Ovary (tissue), 9 donors: ENCODE measurements around the gene MOB3B. TPM values are rescaled to one million over a fixed set of nuclear protein-coding genes. Genes with fewer than 3 reads are reported as not detected.

Source experiments
- DNase-seq, 5 donors: peaks; one replicate each; pipeline ENCODE4 v3.0.0-alpha.2; 2019 to 2020
- H3K27ac ChIP-seq, 2 donors: fragments of 200-600 bp; one replicate each; pipeline versions ENCODE4 v1.5.1 to v1.8.0; 2019 to 2022
- H3K27me3 ChIP-seq: fragments of 200-600 bp; one replicate; pipeline ENCODE4 v1.8.0; 2022
- H3K36me3 ChIP-seq: fragments of 200-600 bp; sonication (generic); one replicate; pipeline ENCODE4 v1.5.1; 2019
- H3K4me1 ChIP-seq: one replicate; pipeline ENCODE4 v1.8.1; 2013; ENCODE audit warnings: mild to moderate bottlenecking, moderate library complexity; ENCODE audit not compliant: insufficient read depth
- H3K4me3 ChIP-seq: fragments of 200-600 bp; sonication (generic); one replicate; pipeline ENCODE4 v1.5.1; 2017
- H3K9me3 ChIP-seq, 2 donors: fragments of 200-600 bp in 1 of 2; sonication (generic) in 1 of 2; one replicate each; pipeline versions ENCODE4 v1.5.1 to v1.8.1; 2013 to 2019; ENCODE audit warnings: mild to moderate bottlenecking in 1 of 2, moderate library complexity in 1 of 2
- CTCF ChIP-seq, 3 donors: fragments of 450-650 bp in 2 of 3; fragments of 200-600 bp in 1 of 3; IDR thresholded peaks; one replicate each; pipeline versions ENCODE4 v1.5.1 to v1.8.0; 2016 to 2022; ENCODE audit warnings: antibody characterized with exemption in 3 of 3, mild to moderate bottlenecking in 1 of 3
- EP300 ChIP-seq: sonication (generic); formaldehyde crosslinking; IDR thresholded peaks from one replicate; pipeline ENCODE4 v1.6.1; 2017; ENCODE audit warnings: antibody characterized with exemption
- POLR2A ChIP-seq: fragments of 450-650 bp; IDR thresholded peaks from one replicate; pipeline ENCODE4 v1.6.1; 2017; ENCODE audit warnings: antibody characterized with exemption, mild to moderate bottlenecking, moderate library complexity
- WGBS, 3 donors: extraction: QIAGEN DNeasy Blood & Tissue Kit in 1 of 3; methylation state at CpG; one replicate each; pipeline versions ENCODE4 v1.1.5 to v1.1.7; 2013 to 2017; 5-methylcytosine and 5-hydroxymethylcytosine counted together
- intact Hi-C, 4 donors: fragments of 100-400 bp; cut with DNase I; formaldehyde crosslinking; loops; one replicate each; pipeline versions ENCODE4 v1.11.0 to v1.15.1; 2022 to 2023
- polyA plus RNA-seq, 2 donors: library from polyadenylated mRNA; stranded (reverse); fragments of 200-250 nt in 1 of 2; fragments of 350-450 nt in 1 of 2; fragmentation: Illumina TruSeq in 1 of 2; extraction: RNeasy Lipid Tissue Mini Kit (QIAGEN cat#74804) in 1 of 2; gene quantifications; one replicate each; pipeline ENCODE4 v1.2.3, GENCODE V29; 2013 to 2014
- total RNA-seq, 7 donors: library from RNA; depleted of rRNA in 2 of 7; stranded (reverse); fragments of >200 nt in 2 of 7; fragmentation: NEBNext Ultra II Directional in 3 of 7; extraction: Animal tissue kit (Norgen Biotek cat#: 25700) in 3 of 7; gene quantifications; one replicate each; pipeline versions ENCODE4 v1.1.0 to v1.2.4, GENCODE V29; 2016 to 2023
- donor health status: DM: no; HTN: no; CAD: no; lungs with moderate emphysema.
- donor health status: DM: no; HTN: no; CAD: no.
- donor health status: Bipolar disorder and iron deficiency.
- donor health status: DM: yes; HTN: yes; CAD: no.
- donor health status: DM: no; HTN: no; CAD: no.
- donor health status: DM: yes; HTN: yes; CAD: no.

The MOB3B gene
- total and polyA plus RNA-seq, 9 donors: 16.3 to 68.2 (median 28.1) TPM

GRCh38 chr9:27368316-27368985, 161.2 kb downstream of the MOB3B start:
- TF ChIP-seq POLR2A (no peak), CTCF (IDR thresholded peaks at IDR 0.05) (peak in 1 of 3 donors; percentile 6)

GRCh38 chr9:27367921-27368315, 161.7 kb downstream of the MOB3B start:
- intact Hi-C loops: loop anchor here in 3 of 4 donors (10.0 kb wide), 2 partner anchors 107 to 157 kb away; partner anchors contain the start of genes IFNK (in 2 of the 3) and MOB3B (in 2 of the 3)
- Histone ChIP-seq H3K4me3 (no peak overlapping the region), H3K9me3 (no peaks in the 10 kb centered on the region), H3K27me3 (no peaks in the 10 kb centered on the region), H3K36me3 (no peaks in the 10 kb centered on the region), H3K4me1 (peaks cover 38% of the 10 kb centered on the region), H3K27ac (peak overlapping the region; percentile 71 to 84)
- TF ChIP-seq POLR2A (no peak), EP300 (no peak), CTCF (IDR thresholded peaks at IDR 0.05) (no peak)
- peak in 3 of 5 donors; percentile 53 to 60 (median 59) for DNase-seq
- 3 to 10% (median 7%) methylated on average over 3 of the region's 3 CpGs for WGBS, 3 donors

More at GRCh38 chr9:27368316-27368985, 161.2 kb downstream of the MOB3B start:
- Histone ChIP-seq H3K36me3 (no peaks in the 10 kb centered on the region), H3K9me3 (no peaks in the 10 kb centered on the region), H3K4me3 (no peak overlapping the region), H3K27ac (peak overlapping the region; percentile 71 to 84), H3K27me3 (no peaks in the 10 kb centered on the region), H3K4me1 (peaks cover 40% of the 10 kb centered on the region)
- 10 to 14% (median 10%) methylated on average over 7 of the region's 7 CpGs for WGBS, 3 donors
- DNase-seq: peak; percentile 49 to 69 (median 63)
- intact Hi-C loops: loop anchor here in 3 of 4 donors (10.0 kb wide), 2 partner anchors 106 to 156 kb away; partner anchors contain the start of genes IFNK (in 2 of the 3) and MOB3B (in 2 of the 3)

DNA sequence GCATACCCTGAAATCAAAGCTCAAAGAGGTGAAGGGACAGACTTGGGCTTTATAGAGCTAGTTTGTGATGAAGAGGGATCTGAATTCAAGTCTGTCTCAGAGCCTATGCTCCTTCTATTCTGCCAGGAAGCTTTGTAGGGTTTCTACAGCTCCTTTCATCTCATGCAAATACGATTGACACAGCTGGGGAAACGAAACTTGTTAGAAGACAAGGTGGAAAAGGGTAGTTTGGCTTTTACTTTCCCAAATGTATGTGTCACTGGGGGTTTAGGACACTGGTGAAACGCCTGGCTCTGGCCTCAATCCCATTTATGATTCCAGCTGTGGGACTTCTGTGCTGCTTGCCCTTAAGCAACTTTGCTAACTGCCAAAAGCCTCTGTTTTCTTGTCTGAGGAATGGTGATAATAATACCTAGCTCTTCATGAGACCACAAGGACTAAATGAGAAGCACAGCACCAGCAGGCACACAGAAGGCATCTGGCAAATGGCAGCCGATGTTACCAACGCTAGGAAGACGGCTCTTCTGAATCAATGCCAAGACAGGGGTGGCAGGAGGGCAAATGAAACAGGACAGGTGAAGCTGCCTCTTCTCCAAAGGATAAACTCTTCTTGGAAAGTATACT, 162.3 kb downstream of the MOB3B start:
- H3K4me1 ChIP-seq: peaks cover 36% of the 10 kb centered on the region
- H3K27ac ChIP-seq: peak overlapping the region; percentile 71 to 84
- no peak for DNase-seq
- intact Hi-C loops: loop anchor here in 3 of 4 donors (10.0 kb wide), 2 partner anchors 108 to 158 kb away; partner anchors contain the start of genes IFNK (in 2 of the 3) and MOB3B (in 2 of the 3)
- H3K27me3 ChIP-seq: no peaks in the 10 kb centered on the region
- 32 to 47% (median 39%) methylated on average over 6 of the region's 6 CpGs for WGBS, 3 donors
- H3K36me3 ChIP-seq: no peaks in the 10 kb centered on the region
- H3K9me3 ChIP-seq: no peaks in the 10 kb centered on the region
- no peak overlapping the region for H3K4me3 ChIP-seq
- no peak for TF ChIP-seq POLR2A
- TF ChIP-seq EP300: no peak
- TF ChIP-seq CTCF (IDR thresholded peaks at IDR 0.05): no peak

DNA sequence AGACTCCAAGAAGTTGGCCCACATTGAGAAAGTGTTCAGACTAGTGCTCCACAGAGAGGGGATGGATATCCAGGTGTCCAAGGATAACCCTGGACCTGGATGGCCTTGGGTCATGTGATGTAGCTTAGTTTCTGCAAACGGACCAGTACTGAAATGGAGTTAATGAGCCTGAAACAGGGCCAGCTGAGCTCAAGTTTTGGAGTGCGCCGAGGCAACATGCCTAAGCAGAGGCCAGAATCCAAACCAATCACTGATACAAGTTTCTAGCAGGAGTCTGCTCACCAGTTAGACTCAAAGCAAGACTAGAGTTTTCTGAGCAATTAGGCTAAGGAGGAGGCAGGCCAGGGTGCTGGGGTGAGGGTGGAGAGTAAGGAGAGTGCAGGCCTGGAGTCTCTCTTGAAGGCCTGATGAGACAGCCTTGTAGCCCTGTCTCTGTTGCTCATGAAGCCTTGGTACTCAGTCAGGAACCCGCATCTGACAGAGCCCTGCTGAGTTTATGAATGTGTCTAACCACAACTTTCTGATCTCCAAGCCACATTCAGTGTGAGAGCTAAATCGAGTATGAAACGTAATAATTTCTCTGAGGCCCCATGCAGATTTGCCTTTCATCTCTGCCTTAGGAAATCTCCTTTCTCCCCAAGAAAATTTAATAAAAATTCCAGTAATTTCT, 163.8 kb downstream of the MOB3B start:
- Histone ChIP-seq H3K9me3 (no peaks in the 10 kb centered on the region), H3K27ac (peak overlapping the region; percentile 71 to 84), H3K27me3 (no peaks in the 10 kb centered on the region), H3K36me3 (no peaks in the 10 kb centered on the region), H3K4me3 (no peak overlapping the region), H3K4me1 (peaks cover 38% of the 10 kb centered on the region)
- TF ChIP-seq EP300: no peak
- TF ChIP-seq POLR2A: no peak
- no peak for TF ChIP-seq CTCF (IDR thresholded peaks at IDR 0.05)
- peak in 1 of 5 donors; percentile 34 for DNase-seq
- 25 to 28% (median 26%) methylated on average over 6 of the region's 6 CpGs for WGBS, 3 donors
- intact Hi-C loops: loop anchor here in 3 of 4 donors (10.0 kb wide), 2 partner anchors 109 to 159 kb away; partner anchors contain the start of genes IFNK (in 2 of the 3) and MOB3B (in 2 of the 3)
